ENCODE measurements around the gene EPO.

Gene EPO

GRCh38 chr7:100720279-100720670 lies at the start of gene EPO:
Gene EPO (plus strand): TSS chr7:100720468. CDS start chr7:100720981, 513 bp downstream.
- Histone ChIP-seq H3K36me3 (ENCODE audit: insufficient read depth, low read depth, low read length) (no peaks in the 10 kb centered on the region), H3K9me3 (ENCODE audit: insufficient read depth, low read depth, low read length) (no peaks in the 10 kb centered on the region), H3K4me1 (ENCODE audit: insufficient read depth, low read length) (no peaks in the 10 kb centered on the region), H3K27me3 (ENCODE audit: insufficient read depth, low read length) (peaks cover 51% of the 10 kb centered on the region), H3K27ac (ENCODE audit: low read length) (no peak within 1 kb of the TSS), H3K9ac (ENCODE audit: low read depth, low read length) (no peak within 1 kb of the TSS), H3K4me3 (ENCODE audit: low read length) (peak within 1 kb of the TSS; percentile 61)

GRCh38 chr7:100671353-100672327 lies 48.6 kb upstream of the EPO start:
- Histone ChIP-seq H3K27ac (ENCODE audit: low read length) (no peak overlapping the region), H3K4me1 (ENCODE audit: insufficient read depth, low read length) (peaks cover 3% of the 10 kb centered on the region; the same call in 1 of the 2 replicates), H3K27me3 (ENCODE audit: insufficient read depth, low read length) (peaks cover 19% of the 10 kb centered on the region), H3K9me3 (ENCODE audit: insufficient read depth, low read depth, low read length) (no peaks in the 10 kb centered on the region), H3K36me3 (ENCODE audit: insufficient read depth, low read depth, low read length) (peaks cover 3% of the 10 kb centered on the region; the same call in 1 of the 2 replicates), H3K9ac (ENCODE audit: low read depth, low read length) (no peak overlapping the region), H3K4me3 (ENCODE audit: low read length) (no peak overlapping the region)

GRCh38 chr7:100673302-100673941 lies 46.8 kb upstream of the EPO start, which contains the start of gene GNB2:
Gene GNB2 (plus strand): TSS chr7:100673740. CDS start chr7:100676266, 2,526 bp downstream.
- Histone ChIP-seq H3K4me1 (ENCODE audit: insufficient read depth, low read length) (peaks cover 3% of the 10 kb centered on the region; the same call in 1 of the 2 replicates), H3K27me3 (ENCODE audit: insufficient read depth, low read length) (peaks cover 19% of the 10 kb centered on the region), H3K4me3 (ENCODE audit: low read length) (peak within 1 kb of the TSS; percentile 77), H3K9me3 (ENCODE audit: insufficient read depth, low read depth, low read length) (no peaks in the 10 kb centered on the region), H3K36me3 (ENCODE audit: insufficient read depth, low read depth, low read length) (peaks cover 21% of the 10 kb centered on the region), H3K27ac (ENCODE audit: low read length) (peak within 1 kb of the TSS; percentile 80), H3K9ac (ENCODE audit: low read depth, low read length) (peak within 1 kb of the TSS; percentile 98)

- Histone ChIP-seq H3K27me3 (ENCODE audit: insufficient read depth, low read length) (peaks cover 19% of the 10 kb centered on the region), H3K4me1 (ENCODE audit: insufficient read depth, low read length) (peaks cover 3% of the 10 kb centered on the region; the same call in 1 of the 2 replicates), H3K9me3 (ENCODE audit: insufficient read depth, low read depth, low read length) (no peaks in the 10 kb centered on the region), H3K27ac (ENCODE audit: low read length) (no peak overlapping the region), H3K9ac (ENCODE audit: low read depth, low read length) (peak overlapping the region; percentile 80), H3K4me3 (ENCODE audit: low read length) (peak overlapping the region; percentile 77), H3K36me3 (ENCODE audit: insufficient read depth, low read depth, low read length) (peaks cover 24% of the 10 kb centered on the region)
Observed at GRCh38 chr7:100673942-100674410, 46.3 kb upstream of the EPO start.

DNA sequence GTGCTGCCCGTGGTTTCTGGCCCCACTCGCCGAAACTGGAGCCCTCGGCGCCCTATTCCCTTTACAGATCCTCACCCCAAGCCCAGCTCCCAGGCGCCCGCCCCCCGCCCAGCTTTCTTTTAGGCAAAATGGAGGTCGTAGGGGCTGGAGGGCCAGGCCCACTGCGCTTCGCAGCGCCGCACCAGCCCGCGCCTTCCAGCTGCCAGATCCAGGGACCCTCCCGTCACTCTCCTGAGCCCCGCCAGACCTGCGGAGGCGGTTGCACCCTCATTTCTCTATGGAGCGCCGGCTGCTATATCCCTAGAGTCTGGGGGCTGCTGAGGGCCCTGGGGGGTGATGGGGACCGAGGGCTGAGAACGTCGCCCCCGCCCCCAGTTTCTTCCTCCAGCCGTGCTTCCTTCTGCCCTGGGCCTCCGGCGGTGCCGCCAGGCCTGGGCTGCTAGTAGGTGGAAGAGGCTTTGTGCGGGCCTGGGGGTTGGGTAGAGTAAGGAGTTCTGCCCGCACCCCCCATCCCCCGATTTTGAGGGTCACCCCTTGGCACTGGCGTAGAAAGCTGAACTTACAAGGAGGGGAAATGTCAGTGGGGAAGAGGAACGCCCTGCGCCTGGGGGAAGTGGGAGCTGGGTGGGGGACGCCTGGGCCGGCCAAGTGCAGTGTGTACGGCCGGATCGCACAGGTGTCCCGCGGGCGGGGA lies 45.7 kb upstream of the EPO start:
- no peak overlapping the region for H3K27ac ChIP-seq (ENCODE audit: low read length)
- H3K4me1 ChIP-seq (ENCODE audit: insufficient read depth, low read length) = peaks cover 3% of the 10 kb centered on the region; the same call in 1 of the 2 replicates
- H3K4me3 ChIP-seq (ENCODE audit: low read length) = peak overlapping the region; percentile 77
- peaks cover 30% of the 10 kb centered on the region for H3K36me3 ChIP-seq (ENCODE audit: insufficient read depth, low read depth, low read length)
- no peaks in the 10 kb centered on the region for H3K9me3 ChIP-seq (ENCODE audit: insufficient read depth, low read depth, low read length)
- peaks cover 19% of the 10 kb centered on the region for H3K27me3 ChIP-seq (ENCODE audit: insufficient read depth, low read length)
- H3K9ac ChIP-seq (ENCODE audit: low read depth, low read length) = peak overlapping the region; percentile 80; the same call in 1 of the 2 replicates

- Histone ChIP-seq H3K9ac (ENCODE audit: low read depth, low read length) (no peak overlapping the region), H3K36me3 (ENCODE audit: insufficient read depth, low read depth, low read length) (peaks cover 35% of the 10 kb centered on the region), H3K9me3 (ENCODE audit: insufficient read depth, low read depth, low read length) (no peaks in the 10 kb centered on the region), H3K4me3 (ENCODE audit: low read length) (peak overlapping the region; percentile 77; the same call in 1 of the 2 replicates), H3K4me1 (ENCODE audit: insufficient read depth, low read length) (peaks cover 3% of the 10 kb centered on the region; the same call in 1 of the 2 replicates), H3K27me3 (ENCODE audit: insufficient read depth, low read length) (peaks cover 19% of the 10 kb centered on the region), H3K27ac (ENCODE audit: low read length) (no peak overlapping the region)
Observed at GRCh38 chr7:100675105-100675451, 45.2 kb upstream of the EPO start.

- H3K4me3 ChIP-seq (ENCODE audit: low read length) = peak overlapping the region; percentile 68; the same call in 1 of the 2 replicates
- H3K27ac ChIP-seq (ENCODE audit: low read length) = no peak overlapping the region
- peaks cover 3% of the 10 kb centered on the region; the same call in 1 of the 2 replicates for H3K4me1 ChIP-seq (ENCODE audit: insufficient read depth, low read length)
- H3K27me3 ChIP-seq (ENCODE audit: insufficient read depth, low read length) = peaks cover 19% of the 10 kb centered on the region
- no peaks in the 10 kb centered on the region for H3K9me3 ChIP-seq (ENCODE audit: insufficient read depth, low read depth, low read length)
- H3K9ac ChIP-seq (ENCODE audit: low read depth, low read length) = peak overlapping the region; percentile 45; the same call in 1 of the 2 replicates
- H3K36me3 ChIP-seq (ENCODE audit: insufficient read depth, low read depth, low read length) = peaks cover 42% of the 10 kb centered on the region
Observed at GRCh38 chr7:100675581-100676350, 44.5 kb upstream of the EPO start.

DNA sequence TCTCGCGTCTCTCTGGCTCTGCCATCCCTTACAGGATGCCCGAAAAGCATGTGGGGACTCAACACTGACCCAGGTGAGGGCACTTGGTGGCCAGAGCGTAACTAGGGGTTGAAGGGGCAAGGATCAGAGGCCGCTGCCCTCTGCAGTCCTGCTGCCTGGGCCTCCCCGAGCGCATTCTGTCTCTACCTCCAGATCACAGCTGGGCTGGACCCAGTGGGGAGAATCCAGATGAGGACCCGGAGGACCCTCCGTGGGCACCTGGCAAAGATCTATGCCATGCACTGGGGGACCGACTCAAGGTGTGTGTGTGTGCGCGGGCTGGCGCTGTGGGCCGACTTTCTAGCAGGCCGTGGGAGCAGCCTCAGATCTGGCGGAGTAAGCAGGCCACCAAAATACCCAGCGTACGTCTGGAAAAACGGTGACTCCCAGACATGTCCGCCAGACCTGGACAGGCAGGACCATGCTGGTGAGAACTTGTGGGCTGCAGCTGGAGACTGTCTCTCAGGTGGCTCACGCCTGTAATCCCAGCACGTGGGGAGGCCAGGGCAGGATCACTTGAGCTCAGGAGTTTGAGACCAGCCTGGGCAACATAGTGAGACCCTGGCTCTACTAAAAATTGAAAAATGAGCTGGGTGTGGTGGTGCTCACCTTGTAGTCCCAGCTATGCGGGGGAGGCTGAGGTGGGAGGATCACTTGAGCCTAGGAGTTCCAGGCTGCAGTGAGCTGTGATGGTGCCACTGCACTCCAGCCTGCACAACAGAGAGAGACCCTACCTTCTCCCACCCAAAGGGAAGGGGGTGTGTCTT lies 43.6 kb upstream of the EPO start:
- no peaks in the 10 kb centered on the region for H3K9me3 ChIP-seq (ENCODE audit: insufficient read depth, low read depth, low read length)
- H3K27me3 ChIP-seq (ENCODE audit: insufficient read depth, low read length) = peaks cover 13% of the 10 kb centered on the region
- H3K9ac ChIP-seq (ENCODE audit: low read depth, low read length) = peak overlapping the region; percentile 45; the same call in 1 of the 2 replicates
- peaks cover 3% of the 10 kb centered on the region; the same call in 1 of the 2 replicates for H3K4me1 ChIP-seq (ENCODE audit: insufficient read depth, low read length)
- H3K27ac ChIP-seq (ENCODE audit: low read length) = no peak overlapping the region
- peaks cover 51% of the 10 kb centered on the region for H3K36me3 ChIP-seq (ENCODE audit: insufficient read depth, low read depth, low read length)
- peak overlapping the region; percentile 68; the same call in 1 of the 2 replicates for H3K4me3 ChIP-seq (ENCODE audit: low read length)

DNA sequence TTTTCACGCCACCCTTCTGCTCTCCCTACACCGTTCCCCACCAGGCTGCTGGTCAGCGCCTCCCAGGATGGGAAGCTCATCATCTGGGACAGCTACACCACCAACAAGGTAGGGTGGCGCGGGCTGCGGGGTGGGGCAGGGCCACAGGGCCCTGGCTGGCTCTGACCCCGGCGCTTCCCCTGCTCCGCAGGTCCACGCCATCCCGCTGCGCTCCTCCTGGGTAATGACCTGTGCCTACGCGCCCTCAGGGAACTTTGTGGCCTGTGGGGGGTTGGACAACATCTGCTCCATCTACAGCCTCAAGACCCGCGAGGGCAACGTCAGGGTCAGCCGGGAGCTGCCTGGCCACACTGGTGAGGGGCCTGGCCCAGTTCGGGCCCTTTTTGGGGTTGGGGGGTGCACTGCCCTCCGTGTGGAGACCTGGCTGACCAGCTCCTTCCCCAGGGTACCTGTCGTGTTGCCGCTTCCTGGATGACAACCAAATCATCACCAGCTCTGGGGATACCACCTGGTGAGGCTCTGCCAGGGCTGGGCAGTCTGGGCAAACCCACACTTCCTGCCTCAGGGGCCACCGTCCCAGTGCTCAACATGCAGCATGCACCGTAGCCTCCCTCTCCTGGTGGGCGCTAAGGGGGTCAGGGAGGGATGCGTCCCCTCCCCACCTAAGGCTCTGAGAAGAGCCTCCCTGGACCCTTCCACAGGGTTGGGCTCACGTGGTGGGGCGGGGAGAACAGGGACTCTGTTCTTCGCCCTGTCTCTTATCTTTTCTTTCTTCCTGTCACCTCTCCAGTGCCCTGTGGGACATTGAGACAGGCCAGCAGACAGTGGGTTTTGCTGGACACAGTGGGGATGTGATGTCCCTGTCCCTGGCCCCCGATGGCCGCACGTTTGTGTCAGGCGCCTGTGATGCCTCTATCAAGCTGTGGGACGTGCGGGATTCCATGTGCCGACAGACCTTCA lies 42.7 kb upstream of the EPO start:
- Histone ChIP-seq H3K27me3 (ENCODE audit: insufficient read depth, low read length) (peaks cover 4% of the 10 kb centered on the region), H3K9me3 (ENCODE audit: insufficient read depth, low read depth, low read length) (no peaks in the 10 kb centered on the region), H3K36me3 (ENCODE audit: insufficient read depth, low read depth, low read length) (peaks cover 60% of the 10 kb centered on the region), H3K9ac (ENCODE audit: low read depth, low read length) (no peak overlapping the region), H3K4me1 (ENCODE audit: insufficient read depth, low read length) (peaks cover 3% of the 10 kb centered on the region; the same call in 1 of the 2 replicates), H3K4me3 (ENCODE audit: low read length) (no peak overlapping the region), H3K27ac (ENCODE audit: low read length) (no peak overlapping the region)
